H4 (cell line): ENCODE data around the gene PLD2. TPM values are rescaled to one million over a fixed set of nuclear protein-coding genes. Genes with fewer than 3 reads are reported as not detected.
A peak's percentile ranks its signal among the peaks of the same experiment; 100 is the strongest.
"Not testable (repeated sequence)": the region's sequence is repeated elsewhere in the genome, so short reads cannot be mapped to it uniquely, and the experiment has no call there.

ENCODE experiments used
- DNase-seq: peaks from one replicate; pipeline ENCODE4 v3.0.0-alpha.2; 2015; ENCODE audit warnings: low spot score
- total RNA-seq: library from RNA; depleted of rRNA; stranded (reverse); fragments of >200 nt; shearing (Covaris generic); gene quantifications from 2 replicates; pipeline ENCODE4 v1.2.3, GENCODE V29; 2014

PLD2 gene
- total RNA-seq, 1 experiment from 2014 or later: 5.0 TPM

- no peak for DNase-seq
Observed at GRCh38 chr17:4789701-4789950, 17.3 kb upstream of the PLD2 start.

- peak; percentile 69 for DNase-seq
Observed at GRCh38 chr17:4789951-4790704, 16.8 kb upstream of the PLD2 start.

- DNase-seq: no peak
Observed at GRCh38 chr17:4790705-4791088, 16.3 kb upstream of the PLD2 start.

GRCh38 chr17:4795168-4795567 is 11.8 kb upstream of the PLD2 start:
- no peak for DNase-seq

GRCh38 chr17:4796552-4796920 is 10.4 kb upstream of the PLD2 start:
- no peak for DNase-seq

- DNase-seq: no peak
Observed at GRCh38 chr17:4800462-4801196, 6.3 kb upstream of the PLD2 start.

GRCh38 chr17:4802228-4802627 is 4.7 kb upstream of the PLD2 start, which contains the start of gene C17orf114:
Gene C17orf114 (minus strand): TSS chr17:4802328.
- DNase-seq: no peak

GRCh38 chr17:4806456-4806776 is 536 bp upstream of the PLD2 start:
- DNase-seq: no peak

- no peak for DNase-seq
Observed at GRCh38 chr17:4807605-4808377, 839 bp downstream of the PLD2 start.

- no peak for DNase-seq
Observed at GRCh38 chr17:4808378-4808767, 1.4 kb downstream of the PLD2 start.

- no peak for DNase-seq
Observed at GRCh38 chr17:4810696-4811290, 3.8 kb downstream of the PLD2 start.

- no peak for DNase-seq
Observed at GRCh38 chr17:4811471-4811870, 4.5 kb downstream of the PLD2 start.

GRCh38 chr17:4812690-4813089 is 5.7 kb downstream of the PLD2 start:
- no peak for DNase-seq

GRCh38 chr17:4815043-4815675 is 8.2 kb downstream of the PLD2 start:
- DNase-seq: no peak

GRCh38 chr17:4816826-4817225 is 9.9 kb downstream of the PLD2 start:
- DNase-seq: no peak

GRCh38 chr17:4818276-4818675 is 11.3 kb downstream of the PLD2 start:
- DNase-seq: no peak

- no peak for DNase-seq
Observed at GRCh38 chr17:4822835-4823234, 15.9 kb downstream of the PLD2 start.

- DNase-seq: no peak
Observed at GRCh38 chr17:4823373-4824089, 16.6 kb downstream of the PLD2 start.

GRCh38 chr17:4827399-4827798 is 20.4 kb downstream of the PLD2 start:
- no peak for DNase-seq

GRCh38 chr17:4832829-4833177 is 25.9 kb downstream of the PLD2 start:
- DNase-seq: not testable (repeated sequence)

GRCh38 chr17:4833178-4833940 is 26.4 kb downstream of the PLD2 start, which contains the start of gene MINK1:
Gene MINK1 (plus strand): TSS chr17:4833340. CDS start chr17:4833584, 244 bp downstream.
- peak; percentile 72 for DNase-seq
